ENCODE results near the gene AP3D1. TPM values are rescaled to one million over a fixed set of nuclear protein-coding genes. Genes with fewer than 3 reads are reported as not detected.
A peak's percentile ranks its signal among the peaks of the same experiment; 100 is the strongest.
"Not testable (repeated sequence)": the region's sequence is repeated elsewhere in the genome, so short reads cannot be mapped to it uniquely, and the experiment has no call there.

AP3D1 gene
- 10 to 100 TPM; 53.6 to 68.5 (median 54.0) TPM for total RNA-seq

DNA sequence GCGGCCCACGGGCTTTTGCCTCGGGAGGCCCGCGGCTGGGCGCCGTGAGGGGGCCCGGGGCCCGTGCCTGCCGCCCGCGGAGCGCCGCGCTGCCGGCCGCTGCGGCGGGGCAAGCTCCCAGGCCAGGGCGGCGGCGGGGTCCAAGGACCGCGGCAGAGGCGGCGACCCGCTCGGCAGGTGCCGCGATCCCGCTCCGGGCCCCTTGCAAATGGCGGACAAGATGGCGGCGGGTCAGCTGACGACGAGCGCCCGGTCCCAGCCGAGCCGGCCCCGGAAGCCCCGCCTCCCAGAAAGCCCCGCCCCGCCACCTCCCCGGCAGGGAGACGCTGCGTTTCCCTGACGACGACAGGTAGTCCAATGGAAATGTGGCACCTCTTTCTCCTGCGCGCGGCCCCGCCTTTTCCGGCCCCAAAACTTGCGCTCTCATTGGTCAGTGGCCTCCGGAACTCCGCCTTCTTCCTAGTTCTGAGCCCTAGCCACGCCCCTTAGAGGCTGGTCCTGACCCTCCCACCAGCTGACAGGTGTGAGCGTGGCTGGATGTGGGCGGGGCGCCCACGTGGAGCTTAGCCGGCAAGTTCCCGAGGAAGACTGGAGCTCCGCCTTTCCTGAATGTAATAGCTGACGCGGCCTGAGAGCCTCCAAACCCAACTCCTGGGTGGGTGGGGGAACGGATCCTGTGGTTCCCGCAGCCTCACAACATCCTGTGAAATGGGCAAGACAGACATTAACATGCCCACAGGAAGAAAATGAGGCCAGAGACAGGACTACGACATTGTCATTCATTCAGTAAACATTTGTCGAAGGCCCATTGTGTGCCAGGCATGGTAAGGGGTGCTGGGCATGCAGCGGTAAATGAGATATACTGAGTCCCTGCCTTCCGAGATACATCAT is at the start of gene AP3D1:
Gene AP3D1 (minus strand): TSS at position 228 of the 891 bp plus-strand sequence. CDS start 232 bp downstream, outside the sequence.
- TF ChIP-seq POLR2AphosphoS5 (IDR thresholded peaks at IDR 0.05) (peak in 2 of 3 donors; percentile 36 to 47), POLR2A (IDR thresholded peaks at IDR 0.05) (no peak)
- TF ChIP-seq, protein P1, sequence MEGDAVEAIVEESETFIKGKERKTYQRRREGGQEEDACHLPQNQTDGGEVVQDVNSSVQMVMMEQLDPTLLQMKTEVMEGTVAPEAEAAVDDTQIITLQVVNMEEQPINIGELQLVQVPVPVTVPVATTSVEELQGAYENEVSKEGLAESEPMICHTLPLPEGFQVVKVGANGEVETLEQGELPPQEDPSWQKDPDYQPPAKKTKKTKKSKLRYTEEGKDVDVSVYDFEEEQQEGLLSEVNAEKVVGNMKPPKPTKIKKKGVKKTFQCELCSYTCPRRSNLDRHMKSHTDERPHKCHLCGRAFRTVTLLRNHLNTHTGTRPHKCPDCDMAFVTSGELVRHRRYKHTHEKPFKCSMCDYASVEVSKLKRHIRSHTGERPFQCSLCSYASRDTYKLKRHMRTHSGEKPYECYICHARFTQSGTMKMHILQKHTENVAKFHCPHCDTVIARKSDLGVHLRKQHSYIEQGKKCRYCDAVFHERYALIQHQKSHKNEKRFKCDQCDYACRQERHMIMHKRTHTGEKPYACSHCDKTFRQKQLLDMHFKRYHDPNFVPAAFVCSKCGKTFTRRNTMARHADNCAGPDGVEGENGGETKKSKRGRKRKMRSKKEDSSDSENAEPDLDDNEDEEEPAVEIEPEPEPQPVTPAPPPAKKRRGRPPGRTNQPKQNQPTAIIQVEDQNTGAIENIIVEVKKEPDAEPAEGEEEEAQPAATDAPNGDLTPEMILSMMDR (IDR thresholded peaks at IDR 0.05), result peak in 1 of 3 donors; percentile 12
- Histone ChIP-seq H3K27ac (peak within 1 kb of the TSS; percentile 93 to 97), H3K4me1 (peaks cover 0 to 8% of the 10 kb centered on the region in 2 donors), H3K27me3 (no peaks in the 10 kb centered on the region), H3K9me3 (no peaks in the 10 kb centered on the region), H3K36me3 (no peaks in the 10 kb centered on the region), H3K4me3 (peak within 1 kb of the TSS; percentile 97 to 100 (median 98))
- intact Hi-C loops (cut with DNase I; ENCODE audit: low total_unique reads), result no loop called here
- DNase-seq (ENCODE audit: low spot score in 2 of 2), result peak; percentile 100

DNA sequence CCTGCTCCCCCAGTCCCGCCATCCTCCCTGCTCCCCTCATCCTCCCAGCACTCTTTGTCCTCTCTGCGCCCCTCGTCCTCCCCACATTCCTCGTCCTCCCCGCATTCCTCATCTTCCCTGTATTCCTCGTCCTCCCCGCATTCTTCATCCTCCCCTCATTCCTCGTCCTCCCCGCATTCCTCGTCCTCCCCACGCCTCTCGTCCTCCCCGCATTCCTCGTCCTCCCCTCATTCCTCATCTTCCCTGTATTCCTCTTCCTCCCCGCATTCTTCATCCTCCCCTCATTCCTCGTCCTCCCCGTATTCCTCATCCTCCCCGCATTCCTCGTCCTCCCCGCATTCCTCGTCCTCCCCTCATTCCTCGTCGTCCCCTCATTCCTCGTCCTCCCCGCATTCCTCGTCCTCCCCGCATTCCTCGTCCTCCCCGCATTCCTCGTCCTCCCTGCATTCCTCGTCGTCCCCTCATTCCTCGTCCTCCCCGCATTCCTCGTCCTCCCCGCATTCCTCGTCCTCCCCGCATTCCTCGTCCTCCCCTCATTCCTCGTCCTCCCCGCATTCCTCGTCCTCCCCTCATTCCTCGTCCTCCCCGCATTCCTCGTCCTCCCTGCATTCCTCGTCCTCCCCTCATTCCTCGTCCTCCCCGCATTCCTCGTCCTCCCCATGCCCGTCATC is 49.4 kb upstream of the AP3D1 start:
- H3K27me3 ChIP-seq; DNase-seq (ENCODE audit: low spot score in 2 of 2); H3K27ac ChIP-seq; H3K9me3 ChIP-seq; H3K36me3 ChIP-seq; H3K4me3 ChIP-seq; intact Hi-C loops (cut with DNase I; ENCODE audit: low total_unique reads); H3K4me1 ChIP-seq: not testable (repeated sequence)

DNA sequence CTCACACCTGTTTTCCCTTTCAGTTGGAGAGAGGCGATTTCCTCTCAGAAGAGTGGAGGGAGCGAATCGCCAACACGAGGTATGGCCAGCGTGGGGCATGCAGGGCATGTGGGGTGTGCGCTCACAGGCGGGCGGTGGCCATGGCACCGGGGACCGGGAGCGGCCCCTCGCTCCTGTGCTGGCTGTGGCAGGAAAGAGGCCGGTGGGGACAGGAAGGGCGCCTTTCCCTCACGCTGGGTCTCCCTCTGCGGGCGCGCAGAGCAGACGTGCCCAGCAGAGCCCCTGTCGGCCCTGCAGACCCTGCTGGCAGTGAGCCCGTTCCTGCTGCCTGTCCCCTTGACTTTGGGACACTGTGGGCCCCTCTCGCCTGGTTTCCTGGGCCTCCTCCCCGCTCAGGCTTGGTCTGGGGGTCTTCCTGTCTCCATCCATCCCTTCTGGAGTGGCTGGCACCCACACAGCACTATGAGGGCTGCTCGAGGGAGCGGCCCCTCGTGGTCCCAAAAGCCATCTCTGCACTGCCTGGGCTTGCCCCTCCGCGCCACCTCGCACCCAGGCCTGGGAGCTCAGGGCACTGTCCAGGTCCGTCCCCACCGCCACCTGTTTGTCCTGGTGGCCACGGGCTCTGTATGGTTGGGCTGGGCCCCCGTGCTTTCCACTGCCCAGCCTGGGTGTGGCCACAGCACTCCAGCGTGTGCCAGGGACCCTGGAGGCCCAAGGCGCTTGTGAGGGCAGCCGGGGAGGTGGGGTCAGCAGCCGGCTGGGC is 48.7 kb upstream of the AP3D1 start:
- H3K27ac ChIP-seq, result no peak overlapping the region
- no peaks in the 10 kb centered on the region for H3K9me3 ChIP-seq
- intact Hi-C loops (cut with DNase I; ENCODE audit: low total_unique reads), result no loop called here
- DNase-seq (ENCODE audit: low spot score in 2 of 2), result no peak
- TF ChIP-seq, protein P1 (IDR thresholded peaks at IDR 0.05), result no peak
- TF ChIP-seq POLR2A (IDR thresholded peaks at IDR 0.05) (no peak), POLR2AphosphoS5 (IDR thresholded peaks at IDR 0.05) (no peak)
- no peaks in the 10 kb centered on the region for H3K36me3 ChIP-seq
- no peaks in the 10 kb centered on the region for H3K4me1 ChIP-seq
- no peak overlapping the region for H3K4me3 ChIP-seq
- no peaks in the 10 kb centered on the region for H3K27me3 ChIP-seq

DNA sequence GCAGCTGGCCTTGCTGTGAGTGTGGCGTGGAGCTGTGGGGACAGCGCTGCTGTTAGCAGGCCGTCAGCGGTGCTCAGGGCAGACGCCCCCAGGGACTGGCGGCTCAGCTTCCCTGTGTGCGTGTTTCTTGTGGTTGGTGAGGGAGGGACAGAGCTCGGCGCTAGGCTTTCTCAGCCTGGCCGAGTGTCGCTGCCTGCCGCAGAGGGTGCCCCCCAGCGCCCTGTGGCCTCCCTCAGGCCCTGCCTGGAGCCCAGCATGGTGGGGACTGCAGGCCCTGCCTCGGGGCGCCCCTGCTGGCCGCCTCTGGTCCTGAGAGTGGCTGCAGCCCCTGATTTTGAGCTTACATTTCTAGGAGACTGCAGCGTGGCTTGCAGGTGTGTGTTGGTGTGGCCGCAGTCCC is 47.8 kb upstream of the AP3D1 start:
- intact Hi-C loops (cut with DNase I; ENCODE audit: low total_unique reads), result no loop called here
- no peaks in the 10 kb centered on the region for H3K9me3 ChIP-seq
- no peak overlapping the region for H3K27ac ChIP-seq
- TF ChIP-seq POLR2A (IDR thresholded peaks at IDR 0.05) (no peak), POLR2AphosphoS5 (IDR thresholded peaks at IDR 0.05) (no peak)
- TF ChIP-seq, protein P1 (IDR thresholded peaks at IDR 0.05), result no peak
- no peak for DNase-seq (ENCODE audit: low spot score in 2 of 2)
- no peaks in the 10 kb centered on the region for H3K36me3 ChIP-seq
- no peak overlapping the region for H3K4me3 ChIP-seq
- H3K4me1 ChIP-seq, result no peaks in the 10 kb centered on the region
- no peaks in the 10 kb centered on the region for H3K27me3 ChIP-seq

DNA sequence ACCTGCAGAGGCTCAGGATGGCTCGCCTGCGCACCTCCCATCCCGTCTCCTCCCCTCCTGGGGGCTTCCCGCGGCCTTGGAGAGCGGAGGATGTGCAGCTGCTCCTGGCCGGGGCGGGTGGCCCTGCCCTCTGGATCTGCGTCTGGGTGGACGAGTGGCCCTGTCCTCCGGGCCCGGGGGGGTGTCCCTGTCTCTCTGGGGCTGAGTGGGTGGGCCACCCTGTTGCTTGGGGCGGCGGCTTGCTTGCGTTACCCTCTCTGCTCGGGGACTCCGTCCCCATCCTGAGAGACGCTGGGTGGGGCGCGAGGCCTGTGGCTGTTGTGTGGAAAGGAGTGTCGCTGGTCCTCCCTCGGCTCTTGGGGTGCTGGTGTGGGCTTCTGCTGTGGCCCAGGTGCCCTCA is 47.0 kb upstream of the AP3D1 start:
- Histone ChIP-seq H3K27me3 (no peaks in the 10 kb centered on the region), H3K36me3 (no peaks in the 10 kb centered on the region), H3K27ac (no peak overlapping the region), H3K4me1 (no peaks in the 10 kb centered on the region), H3K9me3 (no peaks in the 10 kb centered on the region), H3K4me3 (no peak overlapping the region)
- no peak for DNase-seq (ENCODE audit: low spot score in 2 of 2)
- TF ChIP-seq POLR2AphosphoS5 (IDR thresholded peaks at IDR 0.05) (no peak), POLR2A (IDR thresholded peaks at IDR 0.05) (no peak)
- TF ChIP-seq, protein P1 (IDR thresholded peaks at IDR 0.05), result no peak
- intact Hi-C loops (cut with DNase I; ENCODE audit: low total_unique reads), result no loop called here
